B cell (primary cell): ENCODE measurements around the gene CCDC102A. TPM values are rescaled to one million over a fixed set of nuclear protein-coding genes. Genes with fewer than 3 reads are reported as not detected.

Source experiments
- ATAC-seq: fragments of 200-7000 bp; cut with Tn5 transposase; one replicate; pipeline ENCODE4 v1.10.0; 2021; ENCODE audit warnings: low read depth, mild to moderate bottlenecking, moderate number of reproducible peaks, moderate library complexity
- CTCF ChIA-PET: fragments of 350-600 bp; sonication (Branson Sonifier 250); formaldehyde crosslinking; loops from one replicate; lab custom pipeline; 2021; ENCODE audit warnings: antibody characterized with exemption, inconsistent platforms; lab: Charles Lee
- POLR2A ChIA-PET: fragments of 350-600 bp; sonication (Branson Sonifier 250); formaldehyde crosslinking; loops from one replicate; lab custom pipeline; 2021; ENCODE audit warnings: antibody characterized with exemption; lab: Charles Lee
- DNase-seq: peaks from one replicate; pipeline ENCODE4 v3.0.0; 2013
- H2AFZ ChIP-seq: 2 replicates; pipeline ENCODE4 v1.6.1; 2012; ENCODE audit warnings: mild to moderate bottlenecking, low read depth, low read length; ENCODE audit not compliant: insufficient read depth, poor library complexity, severe bottlenecking
- H3K27ac ChIP-seq, 2 donors: 1 replicate in 1 of 2; 2 replicates in 1 of 2; pipeline ENCODE4 v1.5.1; 2012 to 2013; ENCODE audit warnings: low read length in 2 of 2, mild to moderate bottlenecking in 2 of 2, moderate library complexity in 1 of 2
- H3K27me3 ChIP-seq, 4 experiments: fragments of 200-600 bp in 1 of 4; sonication (generic) in 1 of 4; replicated peaks in 1 of 4; 1 replicate in 2 of 4; 2 replicates in 2 of 4; pipeline versions ENCODE4 v1.6.1 to v1.7.0; 2013 to 2016; ENCODE audit warnings: low read length in 3 of 4, mild to moderate bottlenecking in 2 of 4, mixed read lengths in 1 of 4, moderate library complexity in 1 of 4; ENCODE audit not compliant: insufficient read depth in 4 of 4, control insufficient read depth in 3 of 4; ENCODE audit errors: control extremely low read depth in 1 of 4
- H3K36me3 ChIP-seq, 2 experiments: replicated peaks in 1 of 2; 1 replicate in 1 of 2; 2 replicates in 1 of 2; pipeline versions ENCODE4 v1.6.1 to v1.7.1; 2013; ENCODE audit warnings: low read length in 1 of 2; ENCODE audit not compliant: insufficient read depth in 2 of 2, control insufficient read depth in 1 of 2; ENCODE audit errors: control extremely low read depth in 1 of 2, extremely low read depth in 1 of 2
- H3K4me1 ChIP-seq, 2 donors: fragments of 200-600 bp in 1 of 2; sonication (generic) in 1 of 2; 1 replicate in 1 of 2; 2 replicates in 1 of 2; pipeline versions ENCODE4 v1.5.1 to v1.6.1; 2013 to 2017; ENCODE audit warnings: low read length in 2 of 2; ENCODE audit not compliant: control insufficient read depth in 2 of 2, insufficient read depth in 2 of 2
- H3K4me2 ChIP-seq: replicated peaks from 2 replicates; pipeline ENCODE3; 2012; ENCODE audit warnings: mild to moderate bottlenecking, low read depth, low read length; ENCODE audit not compliant: poor library complexity, severe bottlenecking
- H3K4me3 ChIP-seq, 5 experiments: fragments of 200-600 bp in 1 of 5; sonication (generic) in 1 of 5; 1 replicate in 3 of 5; 2 replicates in 2 of 5; pipeline versions ENCODE4 v1.5.1 to v1.7.0; 2011 to 2016; ENCODE audit warnings: low read length in 4 of 5, mild to moderate bottlenecking in 4 of 5, low read depth in 2 of 5, control low read depth in 1 of 5, moderate library complexity in 1 of 5; ENCODE audit not compliant: insufficient read depth in 1 of 5; ENCODE audit errors: control extremely low read depth in 1 of 5, extremely low read depth in 1 of 5
- H3K79me2 ChIP-seq: fragments of 200-600 bp; sonication (generic); one replicate; pipeline ENCODE4 v1.6.0; 2016; ENCODE audit warnings: low read length; ENCODE audit not compliant: control insufficient read depth, insufficient read depth
- H3K9ac ChIP-seq: fragments of 200-600 bp; sonication (generic); 2 replicates; pipeline ENCODE4 v1.6.1; 2017; ENCODE audit warnings: mild to moderate bottlenecking, low read length, moderate library complexity
- H3K9me3 ChIP-seq, 3 donors: one replicate each; pipeline versions ENCODE4 v1.6.1 to v1.7.1; 2013; ENCODE audit warnings: low read length in 2 of 3; ENCODE audit not compliant: control insufficient read depth in 2 of 3, insufficient read depth in 1 of 3; ENCODE audit errors: control extremely low read depth in 1 of 3
- H4K20me1 ChIP-seq: 2 replicates; pipeline ENCODE4 v1.6.0; 2012; ENCODE audit warnings: mild to moderate bottlenecking, low read length; ENCODE audit not compliant: insufficient read depth, control insufficient read depth, poor library complexity, severe bottlenecking
- H3K27ac Mint-ChIP-seq: one replicate; pipeline ENCODE4 v1.8.0; 2021; ENCODE audit warnings: mixed read lengths
- H3K27me3 Mint-ChIP-seq: one replicate; pipeline ENCODE4 v1.8.0; 2021; ENCODE audit warnings: mixed read lengths
- H3K4me1 Mint-ChIP-seq: one replicate; pipeline ENCODE4 v1.8.0; 2021; ENCODE audit warnings: mixed read lengths
- H3K4me3 Mint-ChIP-seq: one replicate; pipeline ENCODE4 v1.8.0; 2021; ENCODE audit warnings: mixed read lengths
- H3K9me3 Mint-ChIP-seq: one replicate; pipeline ENCODE4 v1.8.0; 2022; ENCODE audit warnings: mixed read lengths; ENCODE audit not compliant: insufficient read depth
- EZH2 ChIP-seq: IDR thresholded peaks from 2 replicates; pipeline ENCODE4 v1.6.1; 2012; ENCODE audit warnings: borderline replicate concordance, low read depth, mild to moderate bottlenecking, moderate library complexity, low read length; ENCODE audit not compliant: insufficient read depth, poor library complexity, severe bottlenecking
- WGBS: methylation state at CpG from one replicate; pipeline ENCODE4 v1.1.5; 2013; ENCODE audit warnings: missing lambda C conversion rate; ENCODE audit not compliant: insufficient coverage; 5-methylcytosine and 5-hydroxymethylcytosine counted together
- intact Hi-C: fragments of 100-400 bp; cut with micrococcal nuclease; formaldehyde crosslinking; loops from one replicate; pipeline ENCODE4 v1.10.0; 2022
- polyA plus RNA-seq: library from polyadenylated mRNA; depleted of rRNA; stranded (reverse); fragments of >200 nt; gene quantifications from 2 replicates; pipeline ENCODE4 v1.2.3, GENCODE V29; 2012
- total RNA-seq, 2 donors: library from RNA; stranded (reverse); fragments of 120-200 nt in 1 of 2; gene quantifications; 1 replicate in 1 of 2; 2 replicates in 1 of 2; pipeline versions ENCODE4 v1.2.3 to v1.2.4, GENCODE V29; 2013 to 2022
- TF ChIP-seq, protein P1 (sequence below): fragments of 200-600 bp; IDR thresholded peaks from one replicate; pipeline ENCODE4 v1.8.0; 2022; ENCODE audit warnings: antibody characterized with exemption, mild to moderate bottlenecking

CCDC102A gene
- total and polyA plus RNA-seq, 2 donors (not counting 1 experiment from before 2014, with no cell fraction given): 14.5 to 14.7 TPM

DNA sequence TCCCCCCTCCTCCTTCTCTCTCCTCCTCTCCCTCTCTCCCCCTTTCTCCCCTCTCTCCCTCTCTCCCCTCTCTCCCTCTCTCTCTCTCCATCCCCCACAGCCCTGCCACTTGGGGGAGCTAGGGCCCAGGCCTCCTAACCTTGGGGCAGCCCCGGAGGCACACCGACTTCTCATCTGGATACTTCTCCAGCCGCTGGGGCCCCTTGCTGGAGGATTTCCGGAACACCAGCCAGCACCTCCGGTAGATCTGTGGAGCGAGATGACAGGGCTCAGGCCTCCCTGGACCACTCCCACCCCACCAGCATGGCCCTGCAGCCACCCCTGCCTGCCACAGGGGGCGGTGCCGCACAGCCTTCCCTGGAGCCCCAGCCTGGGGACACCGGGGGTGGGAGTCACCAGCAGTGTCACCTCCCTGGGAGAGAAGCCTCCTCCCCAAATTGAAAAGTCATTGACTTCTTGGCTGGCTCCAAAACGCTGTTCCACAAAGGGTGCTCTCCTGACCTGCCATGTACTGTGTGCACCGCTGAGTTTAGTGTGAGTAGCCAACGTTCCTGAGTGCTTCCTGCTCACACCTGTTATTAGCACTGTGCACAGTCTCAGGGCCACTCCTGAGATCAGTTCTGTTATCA, 60.5 kb downstream of the CCDC102A start:
- CTCF ChIA-PET: interaction anchor here (0.6 to 2.2 kb wide), 8 partner anchors 10 to 293 kb away, joined by 3 to 14 read pairs (median 4); partner anchors contain the start of genes CCDC102A, DOK4 and POLR2C
- H3K4me1 ChIP-seq: peaks cover 33 to 48% of the 10 kb centered on the region in 2 donors
- WGBS: 0% methylated on average over 12 of the region's 12 CpGs
- peak overlapping the region; percentile 34 for H3K9ac ChIP-seq
- Mint-ChIP-seq H3K9me3 (no peaks in the 10 kb centered on the region), H3K27ac (peak overlapping the region; percentile 7), H3K4me3 (peak overlapping the region; percentile 65), H3K27me3 (peaks cover 9% of the 10 kb centered on the region), H3K4me1 (peaks cover 33% of the 10 kb centered on the region)
- H4K20me1 ChIP-seq: no peaks in the 10 kb centered on the region
- peak overlapping the region; percentile 57 for H3K4me2 ChIP-seq
- peak; percentile 78 for DNase-seq
- no peak overlapping the region for H3K4me3 ChIP-seq
- no peaks in the 10 kb centered on the region for H3K79me2 ChIP-seq
- H3K9me3 ChIP-seq: no peaks in the 10 kb centered on the region
- peak; percentile 93 for ATAC-seq
- intact Hi-C loops: loop anchor here (5.0 kb wide), 1 partner anchor 101 kb away; no protein-coding TSS in a partner anchor
- H2AFZ ChIP-seq: peak overlapping the region; percentile 18
- H3K36me3 ChIP-seq: peaks cover 0 to 17% of the 10 kb centered on the region in 2 experiments
- no peak overlapping the region for H3K27ac ChIP-seq
- POLR2A ChIA-PET: interaction anchor here (0.8 kb wide), 1 partner anchor 28 kb away, joined by 17 read pairs; no protein-coding TSS in a partner anchor
- TF ChIP-seq, protein P1, sequence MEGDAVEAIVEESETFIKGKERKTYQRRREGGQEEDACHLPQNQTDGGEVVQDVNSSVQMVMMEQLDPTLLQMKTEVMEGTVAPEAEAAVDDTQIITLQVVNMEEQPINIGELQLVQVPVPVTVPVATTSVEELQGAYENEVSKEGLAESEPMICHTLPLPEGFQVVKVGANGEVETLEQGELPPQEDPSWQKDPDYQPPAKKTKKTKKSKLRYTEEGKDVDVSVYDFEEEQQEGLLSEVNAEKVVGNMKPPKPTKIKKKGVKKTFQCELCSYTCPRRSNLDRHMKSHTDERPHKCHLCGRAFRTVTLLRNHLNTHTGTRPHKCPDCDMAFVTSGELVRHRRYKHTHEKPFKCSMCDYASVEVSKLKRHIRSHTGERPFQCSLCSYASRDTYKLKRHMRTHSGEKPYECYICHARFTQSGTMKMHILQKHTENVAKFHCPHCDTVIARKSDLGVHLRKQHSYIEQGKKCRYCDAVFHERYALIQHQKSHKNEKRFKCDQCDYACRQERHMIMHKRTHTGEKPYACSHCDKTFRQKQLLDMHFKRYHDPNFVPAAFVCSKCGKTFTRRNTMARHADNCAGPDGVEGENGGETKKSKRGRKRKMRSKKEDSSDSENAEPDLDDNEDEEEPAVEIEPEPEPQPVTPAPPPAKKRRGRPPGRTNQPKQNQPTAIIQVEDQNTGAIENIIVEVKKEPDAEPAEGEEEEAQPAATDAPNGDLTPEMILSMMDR: peak; percentile 87
- TF ChIP-seq EZH2: no peak
- H3K27me3 ChIP-seq: peaks cover 0 to 13% (median 0%) of the 10 kb centered on the region in 4 experiments
